ENCODE measurements around the gene OTUB2. TPM values are rescaled to one million over a fixed set of nuclear protein-coding genes. Genes with fewer than 3 reads are reported as not detected.

The OTUB2 gene
- total RNA-seq, 2 experiments from 2014 or later, result 0.25 to 0.29 TPM

GRCh38 chr14:94015223-94015622, 10.9 kb upstream of the OTUB2 start:
- intact Hi-C loops (cut with micrococcal nuclease), result no loop called here

GRCh38 chr14:94016446-94016976, 9.6 kb upstream of the OTUB2 start:
- no peak for TF ChIP-seq CTCF (IDR thresholded peaks at IDR 0.05)
- POLR2A ChIA-PET, result no interaction called here
- CTCF ChIA-PET, result interaction anchor here (1.5 to 3.5 kb wide), 4 partner anchors 9 to 120 kb away, joined by 5 to 17 read pairs (median 6); partner anchors contain the start of genes IFI27L2 and OTUB2
- no peak overlapping the region for H3K27ac Mint-ChIP-seq
- peaks cover 21% of the 10 kb centered on the region for H3K4me1 Mint-ChIP-seq (ENCODE audit: low read depth)
- intact Hi-C loops (cut with micrococcal nuclease), result no loop called here
- H3K27me3 Mint-ChIP-seq, result peaks cover 1% of the 10 kb centered on the region
- no peaks in the 10 kb centered on the region for H3K9me3 Mint-ChIP-seq
- H3K4me3 Mint-ChIP-seq, result no peak overlapping the region
- no peaks in the 10 kb centered on the region for H3K36me3 Mint-ChIP-seq (ENCODE audit: low read depth)
- no peak for DNase-seq
- no peak for ATAC-seq

More at GRCh38 chr14:94015223-94015622, 10.9 kb upstream of the OTUB2 start:
- no peaks in the 10 kb centered on the region for H3K27me3 Mint-ChIP-seq
- H3K27ac Mint-ChIP-seq, result no peak overlapping the region
- CTCF ChIA-PET, result interaction anchor here (0.8 to 2.5 kb wide), 5 partner anchors 11 to 165 kb away, joined by 3 to 6 read pairs (median 4); no protein-coding TSS in a partner anchor
- peaks cover 21% of the 10 kb centered on the region for H3K4me1 Mint-ChIP-seq (ENCODE audit: low read depth)
- no peak for DNase-seq
- H3K36me3 Mint-ChIP-seq (ENCODE audit: low read depth), result no peaks in the 10 kb centered on the region
- ATAC-seq, result no peak
- no peak overlapping the region for H3K4me3 Mint-ChIP-seq
- no peak for TF ChIP-seq CTCF (IDR thresholded peaks at IDR 0.05)
- POLR2A ChIA-PET, result interaction anchor here (0.7 to 1.3 kb wide), 2 partner anchors 12 to 43 kb away, joined by 3 read pairs; no protein-coding TSS in a partner anchor
- H3K9me3 Mint-ChIP-seq, result no peaks in the 10 kb centered on the region

- no peak overlapping the region for H3K4me3 Mint-ChIP-seq
- H3K27ac Mint-ChIP-seq, result no peak overlapping the region
- ChIA-PET CTCF (interaction anchor here (1.2 to 3.5 kb wide), 6 partner anchors 11 to 118 kb away, joined by 3 to 17 read pairs (median 6); partner anchors contain the start of gene IFI27L2), POLR2A (no interaction called here)
- H3K27me3 Mint-ChIP-seq, result peaks cover 3% of the 10 kb centered on the region
- H3K4me1 Mint-ChIP-seq (ENCODE audit: low read depth), result peaks cover 28% of the 10 kb centered on the region
- no peak for DNase-seq
- ATAC-seq, result no peak
- intact Hi-C loops (cut with micrococcal nuclease), result no loop called here
- TF ChIP-seq CTCF (IDR thresholded peaks at IDR 0.05), result no peak
- no peaks in the 10 kb centered on the region for H3K36me3 Mint-ChIP-seq (ENCODE audit: low read depth)
- no peaks in the 10 kb centered on the region for H3K9me3 Mint-ChIP-seq
Measured at GRCh38 chr14:94018308-94018707, 7.8 kb upstream of the OTUB2 start.

GRCh38 chr14:94019329-94019728, 6.8 kb upstream of the OTUB2 start:
- intact Hi-C loops (cut with micrococcal nuclease), result no loop called here
- no peak for TF ChIP-seq CTCF (IDR thresholded peaks at IDR 0.05)
- Mint-ChIP-seq H3K9me3 (no peaks in the 10 kb centered on the region), H3K36me3 (ENCODE audit: low read depth) (no peaks in the 10 kb centered on the region), H3K27ac (no peak overlapping the region), H3K27me3 (peaks cover 3% of the 10 kb centered on the region), H3K4me3 (no peak overlapping the region), H3K4me1 (ENCODE audit: low read depth) (peaks cover 28% of the 10 kb centered on the region)
- CTCF ChIA-PET, result interaction anchor here (1.5 to 4.0 kb wide), 5 partner anchors 16 to 117 kb away, joined by 4 to 31 read pairs (median 16); no protein-coding TSS in a partner anchor
- DNase-seq (no peak), ATAC-seq (no peak)
- POLR2A ChIA-PET, result no interaction called here

GRCh38 chr14:94020267-94020666, 5.9 kb upstream of the OTUB2 start:
- Mint-ChIP-seq H3K27me3 (peaks cover 3% of the 10 kb centered on the region), H3K9me3 (no peaks in the 10 kb centered on the region), H3K4me3 (no peak overlapping the region), H3K36me3 (ENCODE audit: low read depth) (no peaks in the 10 kb centered on the region), H3K4me1 (ENCODE audit: low read depth) (peaks cover 28% of the 10 kb centered on the region), H3K27ac (no peak overlapping the region)
- ChIA-PET CTCF (interaction anchor here (1.5 to 4.0 kb wide), 5 partner anchors 15 to 116 kb away, joined by 4 to 31 read pairs (median 16); no protein-coding TSS in a partner anchor), POLR2A (no interaction called here)
- intact Hi-C loops (cut with micrococcal nuclease), result no loop called here
- no peak for TF ChIP-seq CTCF (IDR thresholded peaks at IDR 0.05)
- DNase-seq (no peak), ATAC-seq (no peak)
